Measurements from ENCODE around the gene INAFM2.

GRCh38 chr15:40310001-40310959, 13.2 kb upstream of the INAFM2 start:
- TF ChIP-seq, protein P1, sequence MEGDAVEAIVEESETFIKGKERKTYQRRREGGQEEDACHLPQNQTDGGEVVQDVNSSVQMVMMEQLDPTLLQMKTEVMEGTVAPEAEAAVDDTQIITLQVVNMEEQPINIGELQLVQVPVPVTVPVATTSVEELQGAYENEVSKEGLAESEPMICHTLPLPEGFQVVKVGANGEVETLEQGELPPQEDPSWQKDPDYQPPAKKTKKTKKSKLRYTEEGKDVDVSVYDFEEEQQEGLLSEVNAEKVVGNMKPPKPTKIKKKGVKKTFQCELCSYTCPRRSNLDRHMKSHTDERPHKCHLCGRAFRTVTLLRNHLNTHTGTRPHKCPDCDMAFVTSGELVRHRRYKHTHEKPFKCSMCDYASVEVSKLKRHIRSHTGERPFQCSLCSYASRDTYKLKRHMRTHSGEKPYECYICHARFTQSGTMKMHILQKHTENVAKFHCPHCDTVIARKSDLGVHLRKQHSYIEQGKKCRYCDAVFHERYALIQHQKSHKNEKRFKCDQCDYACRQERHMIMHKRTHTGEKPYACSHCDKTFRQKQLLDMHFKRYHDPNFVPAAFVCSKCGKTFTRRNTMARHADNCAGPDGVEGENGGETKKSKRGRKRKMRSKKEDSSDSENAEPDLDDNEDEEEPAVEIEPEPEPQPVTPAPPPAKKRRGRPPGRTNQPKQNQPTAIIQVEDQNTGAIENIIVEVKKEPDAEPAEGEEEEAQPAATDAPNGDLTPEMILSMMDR (conservative IDR thresholded peaks at IDR 0.05; ENCODE audit: low read depth, low read length): peak; percentile 71
- TF ChIP-seq POLR2A (IDR thresholded peaks at IDR 0.05; ENCODE audit: low read depth, low read length) (no peak), MAFK (IDR thresholded peaks at IDR 0.05; ENCODE audit: low read depth, low read length) (no peak), MXI1 (IDR thresholded peaks at IDR 0.05; ENCODE audit: borderline replicate concordance, low read depth, low read length) (no peak), SMC3 (IDR thresholded peaks at IDR 0.05; ENCODE audit: low read depth, low read length) (peak; percentile 77), BHLHE40 (IDR thresholded peaks at IDR 0.05; ENCODE audit: low read depth, low read length) (no peak), CEBPB (IDR thresholded peaks at IDR 0.05; ENCODE audit: low read depth, low read length) (no peak), MAZ (IDR thresholded peaks at IDR 0.05; ENCODE audit: borderline replicate concordance, low read depth, low read length) (no peak), RFX5 (IDR thresholded peaks at IDR 0.05; ENCODE audit: low read depth, low read length) (no peak), RCOR1 (IDR thresholded peaks at IDR 0.05; ENCODE audit: insufficient replicate concordance, low read length) (no peak), CHD1 (IDR thresholded peaks at IDR 0.05; ENCODE audit: low read depth, low read length) (no peak), RAD21 (IDR thresholded peaks at IDR 0.05; ENCODE audit: low read length) (peak; percentile 83), ELK1 (IDR thresholded peaks at IDR 0.05; ENCODE audit: borderline replicate concordance, low read depth, low read length) (no peak)
- TF ChIP-seq, protein P2, sequence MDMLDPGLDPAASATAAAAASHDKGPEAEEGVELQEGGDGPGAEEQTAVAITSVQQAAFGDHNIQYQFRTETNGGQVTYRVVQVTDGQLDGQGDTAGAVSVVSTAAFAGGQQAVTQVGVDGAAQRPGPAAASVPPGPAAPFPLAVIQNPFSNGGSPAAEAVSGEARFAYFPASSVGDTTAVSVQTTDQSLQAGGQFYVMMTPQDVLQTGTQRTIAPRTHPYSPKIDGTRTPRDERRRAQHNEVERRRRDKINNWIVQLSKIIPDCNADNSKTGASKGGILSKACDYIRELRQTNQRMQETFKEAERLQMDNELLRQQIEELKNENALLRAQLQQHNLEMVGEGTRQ (IDR thresholded peaks at IDR 0.05; ENCODE audit: low read depth, low read length): no peak
